ENCODE data around the gene TRA2B. TPM values are rescaled to one million over a fixed set of nuclear protein-coding genes. Genes with fewer than 3 reads are reported as not detected.

The TRA2B gene
- total and polyA plus RNA-seq, 2 of the 8 experiments (the other 6 are each of a cell fraction or from before 2014, with no cell fraction given) = 206 to 274 TPM

- no peaks in the 10 kb centered on the region for H3K36me3 ChIP-seq (ENCODE audit: control insufficient read depth in 2 of 4, insufficient read depth in 4 of 4, low read length in 3 of 4)
- no peak overlapping the region for H3K18ac ChIP-seq (ENCODE audit: extremely low read depth, low read length)
- H2BK15ac ChIP-seq (ENCODE audit: low read length) = no peak overlapping the region
- no peak overlapping the region for H3K4ac ChIP-seq (replicated peaks; ENCODE audit: insufficient read length, low read depth, low read length)
- H2BK20ac ChIP-seq (ENCODE audit: low read length) = no peak overlapping the region
- no peak overlapping the region for H3K23ac ChIP-seq (ENCODE audit: insufficient read length)
- H3K27ac ChIP-seq (ENCODE audit: low read depth, low read length) = no peak overlapping the region
- H3K4me3 ChIP-seq (ENCODE audit: extremely low read depth in 1 of 4, insufficient read depth in 2 of 4, low read depth in 3 of 4, low read length in 4 of 4) = no peak overlapping the region
- no peaks in the 10 kb centered on the region for H3K4me1 ChIP-seq (replicated peaks in 1 of 4; ENCODE audit: control insufficient read depth in 3 of 4, insufficient read depth in 4 of 4, low read length in 3 of 4)
- 93% methylated on average over 6 of the region's 6 CpGs; no CpG with 5 or more reads in 1 of the 2 experiments for WGBS, 2 experiments (ENCODE audit: extremely low coverage in 1 of 2, insufficient coverage in 1 of 2, insufficient read length in 1 of 2, insufficient replicate concordance in 2 of 2, low coverage in 1 of 2, low lambda C conversion rate in 2 of 2, missing lambda C conversion rate in 1 of 2)
- H2BK12ac ChIP-seq (ENCODE audit: low read depth, low read length) = no peak overlapping the region
- H4K5ac ChIP-seq (ENCODE audit: insufficient read length, low read depth, low read length) = no peak overlapping the region
- DNase-seq (ENCODE audit: low read depth in 1 of 2, low spot score in 2 of 2) = no peak
- H2AK5ac ChIP-seq (ENCODE audit: low read depth, low read length) = no peak overlapping the region
- FAIRE-seq = no peak
- no peak overlapping the region for H3K9ac ChIP-seq (replicated peaks in 1 of 4; ENCODE audit: extremely low read depth in 1 of 4, low read depth in 3 of 4, low read length in 3 of 4)
- ChIA-PET CTCF (ENCODE audit: partially characterized antibody) (interaction anchor here (1.2 kb wide), 1 partner anchor 30 kb away, joined by 3 read pairs; no protein-coding TSS in a partner anchor), POLR2A (ENCODE audit: partially characterized antibody) (interaction anchor here (1.1 kb wide), 1 partner anchor 12 kb away, joined by 6 read pairs; the partner anchor contains the start of gene TRA2B)
- H3K79me2 ChIP-seq (ENCODE audit: control insufficient read depth in 1 of 2, insufficient read depth in 2 of 2, low read length in 2 of 2) = no peaks in the 10 kb centered on the region
- TF ChIP-seq RNF2 (IDR thresholded peaks at IDR 0.05; ENCODE audit: borderline replicate concordance, low read depth, low read length, missing control alignments, poor library complexity, severe bottlenecking) (no peak), KDM5A (IDR thresholded peaks at IDR 0.05; ENCODE audit: low read length) (no peak), NRF1 (IDR thresholded peaks at IDR 0.05; ENCODE audit: low read depth, low read length) (no peak), CTBP2 (IDR thresholded peaks at IDR 0.05; ENCODE audit: borderline replicate concordance, insufficient read depth, insufficient read length, low read length) (no peak), BCL11A (IDR thresholded peaks at IDR 0.05; ENCODE audit: low read depth in 2 of 2, low read length in 2 of 2) (no peak)
- no peak overlapping the region for H4K91ac ChIP-seq (replicated peaks; ENCODE audit: insufficient read length, low read length)
- no peaks in the 10 kb centered on the region for H3K23me2 ChIP-seq (ENCODE audit: low read depth, low read length)
- no peaks in the 10 kb centered on the region for H3K27me3 ChIP-seq (replicated peaks in 1 of 4; ENCODE audit: control insufficient read depth in 3 of 4, extremely low read depth in 1 of 4, insufficient read depth in 3 of 4, low read length in 3 of 4)
- H2BK5ac ChIP-seq (ENCODE audit: low read depth, low read length) = no peak overlapping the region
- no peak overlapping the region for H3K56ac ChIP-seq (replicated peaks; ENCODE audit: insufficient read length, low read depth, low read length)
- no peaks in the 10 kb centered on the region for H3K9me3 ChIP-seq (ENCODE audit: insufficient read depth in 2 of 2, low read depth in 1 of 2, low read length in 1 of 2)
- H2AFZ ChIP-seq (ENCODE audit: low read length) = no peak overlapping the region
- no peaks in the 10 kb centered on the region for H4K20me1 ChIP-seq (replicated peaks in 1 of 2; ENCODE audit: control insufficient read depth in 1 of 2, insufficient read depth in 2 of 2, low read length in 2 of 2)
- H3K14ac ChIP-seq (ENCODE audit: insufficient read length) = no peak overlapping the region
- H4K8ac ChIP-seq (ENCODE audit: extremely low read depth, insufficient read depth, low read length) = no peak overlapping the region
- H3K79me1 ChIP-seq (ENCODE audit: low read depth, low read length) = no peaks in the 10 kb centered on the region
- no peak overlapping the region for H3K4me2 ChIP-seq (ENCODE audit: insufficient read depth in 1 of 2, low read depth in 2 of 2, low read length in 2 of 2)
- no peak overlapping the region for H2BK120ac ChIP-seq (replicated peaks; ENCODE audit: low read depth, low read length)
Measured at GRCh38 chr3:185949515-185949914, 11.7 kb upstream of the TRA2B start.

Data from H1 (cell line).